NOMO-1 (cell line): Measurements from ENCODE around the gene RAB11FIP3.
"Not testable (repeated sequence)": the region's sequence is repeated elsewhere in the genome, so short reads cannot be mapped to it uniquely, and the experiment has no call there.

ENCODE experiments used
- DNase-seq, 2 experiments: peaks; one replicate each; lab custom pipeline; 2025; ENCODE audit not compliant: unreplicated experiment in 2 of 2; lab: John Stamatoyannopoulos, UW

Gene RAB11FIP3

GRCh38 chr16:392450-393030 is 32.9 kb upstream of the RAB11FIP3 start:
- no peak for DNase-seq

- DNase-seq = no peak
Measured at GRCh38 chr16:396199-396598, 29.2 kb upstream of the RAB11FIP3 start.

GRCh38 chr16:396605-397004 is 28.8 kb upstream of the RAB11FIP3 start:
- DNase-seq = peak; percentile 15 to 28

GRCh38 chr16:397135-397661 is 28.3 kb upstream of the RAB11FIP3 start, which contains the start of gene NME4:
TSS of gene NME4 (plus strand) at chr16:397199. CDS start at chr16:397223, 24 bp downstream.
- DNase-seq = no peak

GRCh38 chr16:397736-398332 is 27.6 kb upstream of the RAB11FIP3 start:
- peak in 1 of 2 experiments; percentile 32 for DNase-seq

- DNase-seq = no peak
Measured at GRCh38 chr16:398561-399339, 26.7 kb upstream of the RAB11FIP3 start.

- no peak for DNase-seq
Measured at GRCh38 chr16:399340-400019, 26.0 kb upstream of the RAB11FIP3 start.

GRCh38 chr16:400061-400591 is 25.3 kb upstream of the RAB11FIP3 start:
- peak in 1 of 2 experiments; percentile 30 for DNase-seq

GRCh38 chr16:401468-402348 is 23.7 kb upstream of the RAB11FIP3 start, which contains the start of gene DECR2:
TSS of gene DECR2 (plus strand) at chr16:401885. CDS start at chr16:401964, 79 bp downstream.
- DNase-seq = peak; percentile 66 to 80

- no peak for DNase-seq
Measured at GRCh38 chr16:404971-405486, 20.4 kb upstream of the RAB11FIP3 start.

GRCh38 chr16:405548-406506 is 19.6 kb upstream of the RAB11FIP3 start:
- no peak for DNase-seq

GRCh38 chr16:407253-407652 is 18.2 kb upstream of the RAB11FIP3 start:
- DNase-seq = no peak

GRCh38 chr16:410516-411178 is 14.8 kb upstream of the RAB11FIP3 start:
- no peak for DNase-seq

- DNase-seq = no peak
Measured at GRCh38 chr16:411576-412265, 13.7 kb upstream of the RAB11FIP3 start.

- DNase-seq = no peak
Measured at GRCh38 chr16:414395-415169, 10.9 kb upstream of the RAB11FIP3 start.

- not testable (repeated sequence) for DNase-seq
Measured at GRCh38 chr16:415170-415498, 10.3 kb upstream of the RAB11FIP3 start.

GRCh38 chr16:422179-422578 is 3.3 kb upstream of the RAB11FIP3 start:
- not testable (repeated sequence) for DNase-seq
